HG03045 (cell line): ENCODE measurements around the gene ACOT8.
"Not testable (repeated sequence)": the region's sequence is repeated elsewhere in the genome, so short reads cannot be mapped to it uniquely, and the experiment has no call there.

Experiments
- ATAC-seq: cut with Tn5 transposase; IDR thresholded peaks from one replicate; pipeline ENCODE4 v1.9.1; 2021; ENCODE audit warnings: mild to moderate bottlenecking, moderate library complexity; ENCODE audit not compliant: unreplicated experiment

The ACOT8 gene

DNA sequence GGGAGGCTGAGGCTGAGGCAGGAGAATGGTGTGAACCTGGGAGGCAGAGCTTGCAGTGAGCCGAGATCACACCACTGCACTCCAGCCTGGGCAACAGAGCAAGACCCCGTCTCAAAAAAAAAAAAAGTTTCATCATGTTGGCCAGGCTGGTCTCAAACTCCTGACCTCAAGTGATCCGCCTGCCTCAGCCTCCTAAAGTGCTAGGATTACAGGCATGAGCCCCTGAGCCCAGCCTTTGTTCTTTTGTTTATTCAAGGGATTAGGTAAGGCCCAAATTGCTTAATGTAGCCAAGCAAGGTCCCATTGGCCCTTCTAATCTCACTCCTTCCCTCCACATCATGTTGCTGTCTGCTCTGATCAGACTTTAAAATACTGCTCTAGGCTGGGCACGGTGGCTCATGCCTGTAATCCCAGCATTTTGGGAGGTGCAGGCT is 27.5 kb downstream of the ACOT8 start:
- ATAC-seq: not testable (repeated sequence)

DNA sequence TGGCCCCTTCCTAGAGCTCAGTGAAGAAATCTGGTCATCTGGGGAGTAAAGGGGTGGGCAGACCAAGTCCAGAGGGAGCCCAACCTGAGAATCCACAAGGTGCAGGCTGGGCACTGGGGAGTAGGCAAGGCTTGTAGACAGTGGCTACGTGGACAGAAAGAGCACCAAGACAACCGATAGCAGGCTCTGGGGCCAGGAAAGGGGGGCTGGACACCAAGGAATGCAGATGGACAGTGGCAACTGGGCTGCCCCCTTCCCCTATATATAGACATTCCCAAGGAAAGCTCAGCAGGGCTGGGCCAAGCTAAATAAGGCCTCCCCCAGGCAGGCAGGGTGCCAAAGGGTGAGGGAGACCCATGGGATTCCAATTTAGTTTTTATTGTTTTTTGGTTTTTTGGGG is 28.6 kb downstream of the ACOT8 start:
- ATAC-seq: no peak

DNA sequence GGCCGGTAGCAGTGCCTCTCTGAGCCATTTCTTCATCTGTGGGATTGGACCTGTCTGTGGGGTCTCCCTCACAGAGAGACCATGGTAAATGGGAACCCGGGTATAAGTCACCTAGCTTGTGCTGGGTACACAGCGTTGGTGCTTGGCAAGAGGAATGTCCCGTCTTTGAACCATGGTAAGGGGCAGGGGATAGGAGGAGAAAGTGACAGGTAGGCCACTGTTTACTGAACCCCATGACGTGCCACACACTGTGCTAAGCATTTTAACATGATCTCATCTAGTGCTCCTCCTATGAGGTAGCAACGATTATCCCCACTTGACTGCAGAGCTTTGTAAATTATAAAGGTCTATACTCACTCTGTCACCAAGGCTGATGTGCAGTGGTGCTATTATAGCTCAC is 29.5 kb downstream of the ACOT8 start:
- ATAC-seq: no peak

DNA sequence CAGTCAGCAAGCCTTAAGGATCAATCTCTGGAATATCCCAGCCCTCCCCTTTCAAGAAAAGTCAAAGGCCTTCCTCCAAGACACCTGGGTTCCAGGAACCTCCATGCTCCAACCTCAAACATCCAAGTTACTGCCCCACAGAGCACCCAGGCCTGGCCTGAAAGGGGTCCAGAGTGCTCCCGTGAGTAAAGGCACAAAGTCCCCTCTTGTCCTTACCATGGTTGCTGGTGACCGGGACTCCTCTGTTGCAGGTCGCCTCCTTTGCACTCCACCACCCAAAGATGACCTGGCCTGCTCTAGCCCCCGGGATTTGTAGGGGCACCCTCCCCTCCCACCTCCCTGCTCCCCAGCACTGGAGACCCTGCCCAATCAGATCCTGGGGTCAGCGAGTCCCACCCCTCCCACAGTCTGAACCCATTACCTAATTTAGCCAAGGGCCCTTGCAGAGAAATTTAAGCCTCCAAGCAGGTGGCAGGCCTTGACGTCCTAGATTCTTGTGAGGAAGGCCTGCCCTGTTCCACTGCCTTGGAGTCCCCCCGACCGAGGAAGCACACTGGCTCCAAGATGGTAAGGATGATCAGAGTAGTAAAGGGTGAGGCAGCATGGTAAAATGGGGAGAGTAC is 30.1 kb downstream of the ACOT8 start, which contains the start of gene TNNC2:
TNNC2 (minus strand) TSS at position 283 of the 623 bp plus-strand sequence; CDS start at position 219, 64 bp downstream.
- ATAC-seq: no peak

DNA sequence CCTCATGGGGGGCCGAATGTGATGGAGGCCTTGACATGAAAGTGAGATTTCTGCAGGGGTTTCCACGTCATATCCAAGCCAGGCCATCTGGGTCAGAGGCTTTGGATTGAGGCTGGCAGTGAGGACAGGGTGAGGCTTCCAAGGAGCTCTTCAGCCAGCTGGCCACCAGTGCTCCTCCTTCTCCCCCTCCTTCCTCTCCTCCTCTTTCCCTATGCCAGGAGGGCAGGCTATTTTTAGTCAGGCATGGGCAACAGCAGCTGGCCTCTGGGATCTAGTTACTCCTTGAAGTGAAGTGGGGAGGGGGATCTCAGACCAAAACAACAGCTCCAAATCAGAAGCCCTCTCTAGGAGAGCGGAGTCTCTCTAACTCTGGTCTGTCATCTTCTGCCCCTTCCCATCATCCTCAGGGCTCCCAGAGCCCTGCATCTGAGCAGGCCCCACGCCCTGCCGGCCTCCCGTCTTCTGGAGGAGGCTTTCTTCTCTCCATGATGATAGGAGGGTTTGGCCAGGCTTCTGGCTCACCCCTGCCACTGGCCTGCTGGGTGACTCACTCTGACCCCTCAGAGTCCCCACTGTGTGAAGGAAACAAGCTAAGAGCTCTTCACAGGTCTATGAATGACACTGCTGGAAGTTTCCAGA is 30.7 kb downstream of the ACOT8 start:
- ATAC-seq: no peak

DNA sequence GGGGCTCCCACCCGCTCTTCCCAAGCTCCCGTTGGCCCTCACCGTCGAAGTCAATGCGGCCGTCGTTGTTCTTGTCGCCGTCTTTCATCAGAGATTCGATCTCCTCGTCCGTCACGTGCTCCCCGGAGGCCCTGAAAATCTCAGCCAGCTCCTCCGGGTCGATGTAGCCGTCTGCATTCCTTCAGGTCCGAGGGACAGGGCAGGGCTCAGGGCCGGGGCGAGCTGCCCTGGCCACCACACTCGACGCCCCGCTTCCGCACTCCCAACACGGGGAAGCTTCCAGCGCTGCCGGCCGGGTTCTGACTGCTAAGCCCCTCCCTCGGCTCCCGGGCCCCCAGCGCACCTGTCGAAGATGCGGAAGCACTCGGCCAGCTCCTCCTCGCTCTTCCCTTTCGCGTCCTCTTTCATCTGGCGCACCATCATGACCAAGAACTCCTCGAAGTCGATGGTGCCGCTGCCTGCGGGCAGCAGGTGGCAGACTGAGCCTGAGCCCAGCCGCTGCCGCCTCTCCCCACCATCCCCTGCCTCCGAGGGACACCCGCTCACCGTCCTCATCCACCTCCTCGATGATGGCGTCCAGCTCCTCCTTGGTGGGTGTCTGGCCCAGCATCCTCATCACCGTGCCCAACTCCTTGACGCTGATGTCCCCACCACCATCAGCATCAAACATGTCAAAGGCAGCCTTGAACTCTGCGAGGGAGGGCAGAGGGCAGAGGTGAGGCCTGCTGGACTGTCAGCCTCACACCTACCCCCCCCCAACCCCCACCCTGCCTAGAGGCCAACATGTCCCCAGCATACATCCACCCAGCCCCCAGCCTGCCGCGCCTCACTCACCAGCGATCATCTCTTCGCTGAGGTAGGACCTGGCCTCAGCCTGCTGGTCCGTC is 33.0 kb downstream of the ACOT8 start:
- no peak for ATAC-seq

DNA sequence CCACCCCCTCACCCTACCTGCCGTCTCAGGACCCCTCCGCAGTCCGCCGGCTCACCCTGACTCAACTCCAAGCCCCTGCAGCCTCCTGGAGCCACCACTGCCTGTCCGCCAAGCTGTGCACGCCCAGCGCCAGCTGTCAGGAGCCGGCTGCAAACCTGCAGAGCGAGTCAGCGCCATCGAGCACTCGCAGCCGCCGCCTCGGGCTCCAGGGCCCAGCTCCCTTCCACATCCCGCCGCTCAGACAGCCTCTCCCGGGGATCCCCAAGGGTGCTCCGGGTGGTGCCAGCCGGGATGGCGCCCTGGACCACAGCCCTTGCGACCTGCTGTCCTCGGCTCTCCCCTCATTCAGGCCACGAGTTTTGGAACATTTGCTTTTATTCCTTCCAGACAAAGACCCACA is 34.3 kb downstream of the ACOT8 start:
- no peak for ATAC-seq

DNA sequence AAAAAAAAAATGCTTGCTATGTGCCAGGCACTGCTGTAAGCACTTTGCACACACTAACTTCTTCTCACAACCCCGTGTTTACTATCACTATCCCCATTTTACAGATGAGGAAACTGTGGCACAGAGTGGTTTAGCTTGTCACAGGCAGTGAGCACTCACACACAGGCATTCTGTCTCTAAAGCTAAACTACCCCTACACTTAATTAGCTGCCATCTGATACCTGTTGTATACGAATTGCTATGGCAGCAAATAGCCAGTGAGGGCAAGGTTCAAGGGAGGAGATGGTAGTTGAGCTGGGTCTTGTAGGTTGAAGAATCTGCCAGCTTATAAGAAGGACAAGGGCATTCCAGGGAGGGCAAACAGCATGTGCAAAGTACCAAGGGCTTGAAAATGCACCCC is 35.2 kb downstream of the ACOT8 start:
- no peak for ATAC-seq

DNA sequence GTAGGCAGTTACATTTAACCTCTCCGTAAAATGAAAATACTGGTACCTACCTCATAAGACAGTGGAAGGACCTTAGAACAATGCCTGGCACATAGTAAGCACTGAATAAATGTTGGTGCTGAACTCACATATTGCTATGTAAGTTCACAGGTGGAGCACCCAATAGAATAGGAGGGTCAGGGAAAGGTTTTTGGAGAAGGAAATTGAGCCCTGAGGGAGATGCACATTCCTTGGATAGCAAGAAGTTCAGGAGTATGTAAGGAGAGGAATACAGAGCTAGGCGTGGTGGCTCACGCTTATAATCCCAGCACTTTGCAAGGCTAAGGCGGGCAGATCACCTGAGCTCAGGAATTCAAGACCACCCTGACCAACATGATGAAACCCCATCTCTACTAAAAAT is 37.7 kb downstream of the ACOT8 start:
- ATAC-seq: no peak

DNA sequence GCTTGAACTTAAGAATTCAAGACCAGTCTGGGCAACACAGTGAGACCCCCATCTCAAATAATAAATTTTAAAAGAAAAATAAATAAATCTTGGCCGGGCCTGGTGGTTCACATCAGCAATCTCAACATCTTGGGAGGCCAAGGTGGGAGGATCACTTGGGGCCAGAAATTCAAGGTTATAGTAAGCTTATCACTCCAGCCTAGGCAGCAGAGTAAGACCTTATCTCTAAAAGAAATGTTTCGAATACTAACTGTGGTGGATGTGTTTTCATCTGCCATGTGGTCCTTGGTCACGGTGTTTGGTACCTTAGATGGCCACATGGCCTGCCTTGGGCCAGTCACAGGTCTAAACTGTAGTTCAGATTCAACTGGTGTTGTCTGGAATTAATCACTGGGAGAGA is 39.0 kb downstream of the ACOT8 start:
- ATAC-seq: no peak

DNA sequence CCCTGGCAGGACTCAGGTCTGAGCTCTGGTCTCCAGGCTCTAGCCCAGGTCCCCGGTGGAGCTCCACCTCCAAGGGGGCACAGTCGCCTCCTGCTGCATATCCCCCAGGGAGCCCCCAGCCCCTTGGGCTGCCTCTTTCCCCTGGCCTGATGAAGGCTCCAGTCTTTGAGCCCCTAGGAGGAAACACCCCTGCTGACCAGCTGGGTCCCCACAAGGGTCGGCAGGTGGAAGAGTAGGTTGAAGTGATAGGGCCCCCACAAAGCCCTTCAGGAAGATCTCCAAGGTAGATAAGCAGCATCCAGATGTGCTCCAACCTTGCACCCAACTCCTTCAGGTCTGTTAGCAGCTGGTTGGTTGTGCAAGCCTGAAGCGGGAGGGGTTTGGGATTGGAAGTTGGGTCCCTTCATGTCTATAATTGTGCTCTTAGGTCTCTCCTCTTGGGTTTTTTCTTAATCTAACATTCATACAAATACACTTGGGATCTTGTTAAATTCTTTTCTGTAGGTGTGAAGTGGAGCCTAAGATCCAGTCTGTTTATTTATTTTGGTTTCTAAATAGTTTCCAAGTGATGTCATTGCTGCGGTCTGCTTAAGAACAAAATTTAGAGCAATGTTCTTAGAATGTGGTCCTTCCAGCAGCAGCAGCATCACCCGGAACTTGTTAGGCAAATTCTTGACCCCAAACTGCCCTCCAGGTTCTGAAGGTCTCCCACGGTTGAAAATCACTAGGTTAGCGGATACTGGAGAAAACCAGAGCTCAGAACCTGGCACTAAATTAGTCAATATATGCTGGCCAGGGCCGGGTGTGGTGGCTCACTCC is 39.6 kb downstream of the ACOT8 start:
- ATAC-seq: no peak

DNA sequence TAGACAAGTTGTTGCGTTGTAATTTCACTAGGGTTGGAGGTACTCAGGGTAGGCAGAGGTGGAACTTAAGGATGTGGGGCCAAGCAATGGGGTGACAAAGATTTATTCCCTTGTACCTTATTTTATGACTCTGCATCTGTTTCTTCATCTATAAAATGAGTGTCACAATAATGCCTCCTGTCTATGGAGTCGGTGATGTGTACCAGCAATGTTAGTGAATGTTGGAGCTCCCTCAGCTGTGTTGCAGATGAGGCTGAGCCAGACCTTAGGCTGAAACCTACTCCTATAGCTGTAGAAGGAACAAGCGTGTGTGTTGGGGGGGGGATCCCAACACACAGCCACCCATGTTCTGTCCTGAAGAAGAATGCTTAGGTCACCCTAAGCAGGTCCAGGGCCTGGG is 40.2 kb downstream of the ACOT8 start:
- ATAC-seq: no peak

DNA sequence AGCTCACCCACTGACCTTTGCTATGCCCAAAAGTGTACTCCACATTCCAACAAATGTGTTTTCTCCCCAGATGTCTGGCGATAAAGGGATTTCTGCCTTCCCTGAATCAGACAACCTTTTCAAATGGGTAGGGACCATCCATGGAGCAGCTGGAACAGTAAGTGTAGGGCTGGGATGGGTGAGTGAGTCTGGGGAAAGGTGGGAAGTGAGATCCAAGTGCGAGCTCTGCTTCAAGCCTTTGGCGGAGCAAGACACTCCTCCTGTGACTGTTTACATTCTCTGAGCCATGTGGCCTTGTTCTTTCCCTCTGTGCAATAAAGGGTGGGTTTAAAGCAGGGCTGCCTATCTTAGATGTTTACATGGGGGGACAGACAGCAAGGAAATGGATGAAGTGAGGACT is 42.9 kb downstream of the ACOT8 start:
- no peak for ATAC-seq

DNA sequence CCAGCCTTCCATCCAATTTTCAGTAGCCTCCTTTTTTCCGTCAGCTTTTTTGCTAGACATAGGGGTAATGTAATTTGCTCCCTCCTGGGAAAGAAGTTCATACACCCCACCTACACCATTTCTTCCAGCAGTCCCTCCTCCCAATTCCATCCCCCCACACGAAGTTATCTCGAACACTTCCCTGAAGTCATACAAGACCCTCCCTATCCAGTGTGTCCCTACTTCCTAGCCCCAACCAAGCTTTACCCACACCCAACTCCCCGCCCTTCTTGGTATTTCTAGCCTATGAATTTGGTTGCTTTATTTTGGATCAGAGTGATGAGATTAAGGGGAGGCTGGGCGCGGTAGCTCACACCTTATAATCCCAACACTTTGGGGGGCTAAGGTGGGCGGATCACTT is 43.7 kb downstream of the ACOT8 start:
- no peak for ATAC-seq

DNA sequence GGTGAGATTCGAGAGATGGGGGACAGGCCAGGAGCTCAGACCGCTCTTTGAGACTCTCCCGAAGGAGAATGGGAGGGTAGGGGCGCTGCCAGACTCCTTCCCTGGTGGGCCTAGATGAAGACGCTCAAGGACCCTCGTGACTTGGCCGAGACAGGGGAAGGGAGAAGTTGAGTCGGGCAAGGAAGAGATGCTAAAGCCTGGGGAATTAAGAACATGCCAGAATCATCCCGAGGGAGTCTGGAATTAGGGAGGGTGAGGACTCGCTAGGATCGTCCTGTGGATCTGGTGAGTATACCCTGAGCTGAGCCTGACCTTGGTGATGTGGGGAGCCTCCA is 44.2 kb downstream of the ACOT8 start:
- no peak for ATAC-seq

DNA sequence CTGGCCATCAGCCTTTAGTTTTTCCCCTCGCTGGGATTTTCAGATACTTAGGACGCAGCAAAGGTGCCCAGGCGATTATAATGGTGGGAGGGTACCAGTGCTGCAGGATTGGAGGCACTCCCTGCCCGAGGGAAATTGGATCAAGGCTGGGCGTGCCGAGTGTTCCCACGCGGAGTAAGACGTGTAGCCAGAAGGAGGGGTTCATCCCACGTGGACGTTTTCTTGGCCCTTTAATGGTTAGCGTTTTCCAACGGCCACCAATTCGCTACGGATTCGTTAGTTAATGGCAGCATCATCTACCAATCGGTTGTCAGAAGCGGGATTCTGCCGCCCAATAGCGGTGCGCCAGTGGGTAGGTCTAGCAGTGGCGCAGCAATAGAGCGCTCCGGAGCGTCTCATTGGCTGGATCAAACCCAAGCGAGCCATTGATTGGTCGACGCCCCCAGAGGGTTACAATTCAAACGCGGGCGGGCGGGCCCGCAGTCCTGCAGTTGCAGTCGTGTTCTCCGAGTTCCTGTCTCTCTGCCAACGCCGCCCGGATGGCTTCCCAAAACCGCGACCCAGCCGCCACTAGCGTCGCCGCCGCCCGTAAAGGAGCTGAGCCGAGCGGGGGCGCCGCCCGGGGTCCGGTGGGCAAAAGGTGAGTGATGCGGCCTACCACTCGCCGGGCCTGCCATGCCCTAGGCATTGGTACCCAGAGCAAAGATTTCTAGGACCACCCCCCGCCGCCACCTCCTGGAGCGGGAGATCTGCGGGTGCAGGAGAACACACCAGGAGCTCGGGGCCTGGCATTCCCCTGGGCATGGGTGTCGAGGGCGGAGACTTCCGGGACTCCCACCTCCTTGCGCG is 44.8 kb downstream of the ACOT8 start, which contains the start of gene UBE2C:
UBE2C (plus strand) TSS at position 488 of the 849 bp plus-strand sequence; CDS start at position 540, 52 bp downstream.
- peak; percentile 96 for ATAC-seq

DNA sequence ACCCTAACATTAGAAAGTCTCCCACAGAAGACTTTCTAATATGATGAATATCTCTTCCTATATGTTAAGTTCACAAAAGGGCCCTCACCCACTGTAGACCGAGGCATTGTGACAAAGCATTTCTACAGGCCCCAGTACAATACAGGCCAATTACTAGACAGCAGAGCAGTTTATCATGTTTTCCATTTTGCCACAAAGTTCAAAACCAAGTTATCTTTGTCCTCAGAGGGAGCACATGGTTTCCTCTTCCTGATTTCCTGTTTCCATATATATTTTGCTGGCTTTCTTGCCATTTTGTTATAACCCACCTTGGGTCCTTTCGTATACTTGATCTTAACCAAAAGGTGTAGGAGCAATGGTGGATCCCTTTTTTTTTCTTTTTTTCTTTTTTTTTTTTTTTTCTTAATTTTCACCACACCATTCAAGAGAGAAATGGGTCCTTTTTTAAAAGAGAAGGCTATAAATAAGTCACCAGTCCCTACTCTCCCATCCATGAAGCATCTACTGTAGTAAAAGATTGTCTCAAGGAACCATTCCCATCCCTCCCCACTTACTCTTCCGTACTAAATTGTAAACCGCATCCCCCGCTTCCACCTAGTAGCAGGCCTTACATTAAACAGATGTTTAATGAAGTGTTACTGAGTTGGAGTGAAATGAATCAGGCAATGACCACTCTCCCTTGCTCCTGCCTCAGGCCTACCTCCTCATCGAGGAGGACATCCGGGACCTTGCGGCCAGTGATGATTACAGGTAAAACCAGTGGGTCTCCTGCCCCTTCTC is 46.8 kb downstream of the ACOT8 start:
- ATAC-seq: no peak

DNA sequence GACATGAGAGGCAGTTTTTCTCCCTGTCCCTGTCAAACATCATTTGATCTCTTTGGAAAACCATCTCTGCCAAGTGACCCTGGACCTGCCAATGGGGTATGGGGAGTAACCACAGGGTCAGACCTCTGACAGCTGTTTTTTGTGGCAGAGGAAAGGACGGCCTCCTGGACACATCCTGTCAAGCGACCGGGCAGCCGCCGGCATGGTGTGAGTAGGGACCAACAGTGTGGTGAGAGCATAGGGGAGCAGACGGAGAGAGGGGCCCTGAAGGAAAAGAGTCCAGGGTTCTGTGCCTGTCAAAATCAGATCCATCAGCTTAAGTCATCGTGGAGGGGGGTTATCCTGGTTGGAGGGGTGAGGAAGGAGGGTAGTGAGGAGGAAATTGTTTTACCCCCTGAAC is 55.3 kb downstream of the ACOT8 start:
- no peak for ATAC-seq

DNA sequence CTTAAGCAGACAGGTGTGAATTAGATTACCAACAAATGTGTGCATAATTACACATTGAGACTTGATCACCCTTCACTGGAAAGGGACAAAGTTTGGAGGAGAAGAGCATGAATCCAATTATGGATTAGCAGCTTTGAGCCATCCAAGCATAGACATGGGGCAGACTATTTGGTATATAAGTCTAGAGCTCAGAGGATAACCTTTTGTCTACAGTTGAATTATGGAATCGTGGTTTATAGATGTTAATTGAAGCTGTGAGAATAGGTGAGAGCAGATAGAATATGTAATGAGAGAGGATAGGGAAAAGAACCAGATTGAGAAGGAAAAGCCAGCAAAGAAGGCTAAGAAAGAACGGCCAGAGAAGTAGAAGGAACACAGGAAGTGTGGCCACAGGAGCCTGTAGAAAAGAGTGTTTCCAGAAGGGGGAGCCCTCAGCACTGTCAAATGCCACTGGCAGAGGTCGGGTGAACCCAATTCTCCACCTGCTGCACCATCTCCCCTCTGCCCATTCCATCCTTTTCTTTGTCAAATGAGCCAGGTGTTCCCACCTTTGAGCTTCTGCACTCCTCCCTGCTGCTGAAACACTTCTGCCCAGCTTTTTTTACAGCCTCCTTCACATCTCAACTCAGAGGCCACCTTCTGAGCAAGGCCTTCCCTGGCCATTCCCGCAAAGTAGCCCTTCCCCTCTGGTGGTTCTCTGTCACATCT is 58.1 kb downstream of the ACOT8 start:
- ATAC-seq: no peak
